Measurements from ENCODE around the gene FABP3.

DNA sequence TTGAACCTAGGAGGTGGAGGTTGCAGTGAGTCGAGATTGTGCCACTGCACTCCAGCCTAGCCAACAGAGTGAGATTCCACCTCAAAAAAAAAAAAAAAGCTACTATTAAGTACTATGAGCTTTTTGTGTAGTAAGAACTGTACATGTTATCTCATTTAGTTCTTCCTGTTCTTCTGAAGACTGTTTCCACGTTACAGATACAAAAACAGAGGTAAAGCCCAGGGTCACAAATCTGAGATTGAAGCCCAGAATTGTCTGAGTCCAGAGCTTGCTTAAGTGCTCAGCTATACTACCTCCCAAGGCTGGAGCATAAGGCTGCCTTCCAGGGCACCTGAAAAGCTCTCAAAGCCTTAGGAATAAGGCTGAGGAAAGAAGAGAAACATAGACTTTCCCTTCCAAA lies 2.9 kb downstream of the FABP3 start:
- TF ChIP-seq, protein P1, sequence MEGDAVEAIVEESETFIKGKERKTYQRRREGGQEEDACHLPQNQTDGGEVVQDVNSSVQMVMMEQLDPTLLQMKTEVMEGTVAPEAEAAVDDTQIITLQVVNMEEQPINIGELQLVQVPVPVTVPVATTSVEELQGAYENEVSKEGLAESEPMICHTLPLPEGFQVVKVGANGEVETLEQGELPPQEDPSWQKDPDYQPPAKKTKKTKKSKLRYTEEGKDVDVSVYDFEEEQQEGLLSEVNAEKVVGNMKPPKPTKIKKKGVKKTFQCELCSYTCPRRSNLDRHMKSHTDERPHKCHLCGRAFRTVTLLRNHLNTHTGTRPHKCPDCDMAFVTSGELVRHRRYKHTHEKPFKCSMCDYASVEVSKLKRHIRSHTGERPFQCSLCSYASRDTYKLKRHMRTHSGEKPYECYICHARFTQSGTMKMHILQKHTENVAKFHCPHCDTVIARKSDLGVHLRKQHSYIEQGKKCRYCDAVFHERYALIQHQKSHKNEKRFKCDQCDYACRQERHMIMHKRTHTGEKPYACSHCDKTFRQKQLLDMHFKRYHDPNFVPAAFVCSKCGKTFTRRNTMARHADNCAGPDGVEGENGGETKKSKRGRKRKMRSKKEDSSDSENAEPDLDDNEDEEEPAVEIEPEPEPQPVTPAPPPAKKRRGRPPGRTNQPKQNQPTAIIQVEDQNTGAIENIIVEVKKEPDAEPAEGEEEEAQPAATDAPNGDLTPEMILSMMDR (conservative IDR thresholded peaks at IDR 0.05; ENCODE audit: low read depth in 2 of 2), result no peak
- TF ChIP-seq EZH2 (IDR thresholded peaks at IDR 0.05; ENCODE audit: low read depth, unreplicated experiment) (no peak), POLR2AphosphoS5 (IDR thresholded peaks at IDR 0.05; ENCODE audit: low read depth) (no peak), STAT1 (IDR thresholded peaks at IDR 0.05; ENCODE audit: unreplicated experiment) (no peak), NANOG (IDR thresholded peaks at IDR 0.05; ENCODE audit: borderline replicate concordance) (no peak)
- TF ChIP-seq, protein P2, sequence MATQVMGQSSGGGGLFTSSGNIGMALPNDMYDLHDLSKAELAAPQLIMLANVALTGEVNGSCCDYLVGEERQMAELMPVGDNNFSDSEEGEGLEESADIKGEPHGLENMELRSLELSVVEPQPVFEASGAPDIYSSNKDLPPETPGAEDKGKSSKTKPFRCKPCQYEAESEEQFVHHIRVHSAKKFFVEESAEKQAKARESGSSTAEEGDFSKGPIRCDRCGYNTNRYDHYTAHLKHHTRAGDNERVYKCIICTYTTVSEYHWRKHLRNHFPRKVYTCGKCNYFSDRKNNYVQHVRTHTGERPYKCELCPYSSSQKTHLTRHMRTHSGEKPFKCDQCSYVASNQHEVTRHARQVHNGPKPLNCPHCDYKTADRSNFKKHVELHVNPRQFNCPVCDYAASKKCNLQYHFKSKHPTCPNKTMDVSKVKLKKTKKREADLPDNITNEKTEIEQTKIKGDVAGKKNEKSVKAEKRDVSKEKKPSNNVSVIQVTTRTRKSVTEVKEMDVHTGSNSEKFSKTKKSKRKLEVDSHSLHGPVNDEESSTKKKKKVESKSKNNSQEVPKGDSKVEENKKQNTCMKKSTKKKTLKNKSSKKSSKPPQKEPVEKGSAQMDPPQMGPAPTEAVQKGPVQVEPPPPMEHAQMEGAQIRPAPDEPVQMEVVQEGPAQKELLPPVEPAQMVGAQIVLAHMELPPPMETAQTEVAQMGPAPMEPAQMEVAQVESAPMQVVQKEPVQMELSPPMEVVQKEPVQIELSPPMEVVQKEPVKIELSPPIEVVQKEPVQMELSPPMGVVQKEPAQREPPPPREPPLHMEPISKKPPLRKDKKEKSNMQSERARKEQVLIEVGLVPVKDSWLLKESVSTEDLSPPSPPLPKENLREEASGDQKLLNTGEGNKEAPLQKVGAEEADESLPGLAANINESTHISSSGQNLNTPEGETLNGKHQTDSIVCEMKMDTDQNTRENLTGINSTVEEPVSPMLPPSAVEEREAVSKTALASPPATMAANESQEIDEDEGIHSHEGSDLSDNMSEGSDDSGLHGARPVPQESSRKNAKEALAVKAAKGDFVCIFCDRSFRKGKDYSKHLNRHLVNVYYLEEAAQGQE (IDR thresholded peaks at IDR 0.05; ENCODE audit: unreplicated experiment), result no peak
- TF ChIP-seq, protein P3, sequence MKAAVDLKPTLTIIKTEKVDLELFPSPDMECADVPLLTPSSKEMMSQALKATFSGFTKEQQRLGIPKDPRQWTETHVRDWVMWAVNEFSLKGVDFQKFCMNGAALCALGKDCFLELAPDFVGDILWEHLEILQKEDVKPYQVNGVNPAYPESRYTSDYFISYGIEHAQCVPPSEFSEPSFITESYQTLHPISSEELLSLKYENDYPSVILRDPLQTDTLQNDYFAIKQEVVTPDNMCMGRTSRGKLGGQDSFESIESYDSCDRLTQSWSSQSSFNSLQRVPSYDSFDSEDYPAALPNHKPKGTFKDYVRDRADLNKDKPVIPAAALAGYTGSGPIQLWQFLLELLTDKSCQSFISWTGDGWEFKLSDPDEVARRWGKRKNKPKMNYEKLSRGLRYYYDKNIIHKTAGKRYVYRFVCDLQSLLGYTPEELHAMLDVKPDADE (IDR thresholded peaks at IDR 0.05), result no peak
